ENCODE results near the gene TSPOAP1. TPM values are rescaled to one million over a fixed set of nuclear protein-coding genes. Genes with fewer than 3 reads are reported as not detected.

TSPOAP1 gene
- total and polyA plus RNA-seq, 2 of the 13 experiments (the other 11 are each of a cell fraction or from before 2014, with no cell fraction given): not detected

DNA sequence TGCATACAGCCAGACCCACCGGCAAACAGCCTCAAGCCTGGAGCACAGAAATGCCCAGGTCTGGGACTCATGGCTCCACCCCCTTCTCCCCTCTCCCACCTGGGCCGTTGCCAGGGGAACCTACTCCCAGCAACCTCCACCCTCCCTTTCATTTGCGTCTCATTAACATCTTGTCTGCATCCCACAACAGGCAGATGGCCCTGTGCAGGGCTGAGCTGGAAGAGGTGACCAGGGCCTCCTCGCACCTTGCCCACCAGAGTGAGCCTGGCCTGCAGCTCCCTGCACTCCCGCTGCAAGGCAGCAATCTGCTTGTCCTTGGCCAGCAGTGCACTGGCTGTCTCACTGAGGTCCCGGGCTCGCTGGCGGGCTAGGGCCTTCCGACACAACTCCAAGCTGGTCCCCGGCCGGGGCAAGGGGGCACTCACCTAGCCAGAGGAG lies 3.3 kb downstream of the TSPOAP1 start:
- H3K9me3 ChIP-seq (ENCODE audit: low read length): no peaks in the 10 kb centered on the region
- no TSS peak for BruUV-seq (replicated peaks)
- H3K27ac ChIP-seq (ENCODE audit: extremely low read length, insufficient read depth, low read length): no peak overlapping the region
- ATAC-seq (peak; percentile 35), FAIRE-seq (no peak), DNase-seq (ENCODE audit: low spot score) (no peak)
- no peak for TF ChIP-seq ZNF136 (CRISPR knock-in tag; IDR thresholded peaks at IDR 0.05; ENCODE audit: low read depth)
- TF ChIP-seq STAG1 (CRISPR knock-in tag; IDR thresholded peaks at IDR 0.05): 0 out of 2 replicates have a peak, but pooled peaks have one; percentile 8
- peak; percentile 29 for TF ChIP-seq ZNF883 (CRISPR knock-in tag; IDR thresholded peaks at IDR 0.05; ENCODE audit: not compliant biosample characterization)
- TF ChIP-seq ZBTB7B (CRISPR knock-in tag; IDR thresholded peaks at IDR 0.05): 0 out of 2 replicates have a peak, but pooled peaks have one; percentile 20
- no peak for TF ChIP-seq KDM5B (CRISPR knock-in tag; IDR thresholded peaks at IDR 0.05; ENCODE audit: borderline replicate concordance)
- TF ChIP-seq TP53 (CRISPR knock-in tag; conservative IDR thresholded peaks at IDR 0.05): no peak
- TF ChIP-seq, protein P1, sequence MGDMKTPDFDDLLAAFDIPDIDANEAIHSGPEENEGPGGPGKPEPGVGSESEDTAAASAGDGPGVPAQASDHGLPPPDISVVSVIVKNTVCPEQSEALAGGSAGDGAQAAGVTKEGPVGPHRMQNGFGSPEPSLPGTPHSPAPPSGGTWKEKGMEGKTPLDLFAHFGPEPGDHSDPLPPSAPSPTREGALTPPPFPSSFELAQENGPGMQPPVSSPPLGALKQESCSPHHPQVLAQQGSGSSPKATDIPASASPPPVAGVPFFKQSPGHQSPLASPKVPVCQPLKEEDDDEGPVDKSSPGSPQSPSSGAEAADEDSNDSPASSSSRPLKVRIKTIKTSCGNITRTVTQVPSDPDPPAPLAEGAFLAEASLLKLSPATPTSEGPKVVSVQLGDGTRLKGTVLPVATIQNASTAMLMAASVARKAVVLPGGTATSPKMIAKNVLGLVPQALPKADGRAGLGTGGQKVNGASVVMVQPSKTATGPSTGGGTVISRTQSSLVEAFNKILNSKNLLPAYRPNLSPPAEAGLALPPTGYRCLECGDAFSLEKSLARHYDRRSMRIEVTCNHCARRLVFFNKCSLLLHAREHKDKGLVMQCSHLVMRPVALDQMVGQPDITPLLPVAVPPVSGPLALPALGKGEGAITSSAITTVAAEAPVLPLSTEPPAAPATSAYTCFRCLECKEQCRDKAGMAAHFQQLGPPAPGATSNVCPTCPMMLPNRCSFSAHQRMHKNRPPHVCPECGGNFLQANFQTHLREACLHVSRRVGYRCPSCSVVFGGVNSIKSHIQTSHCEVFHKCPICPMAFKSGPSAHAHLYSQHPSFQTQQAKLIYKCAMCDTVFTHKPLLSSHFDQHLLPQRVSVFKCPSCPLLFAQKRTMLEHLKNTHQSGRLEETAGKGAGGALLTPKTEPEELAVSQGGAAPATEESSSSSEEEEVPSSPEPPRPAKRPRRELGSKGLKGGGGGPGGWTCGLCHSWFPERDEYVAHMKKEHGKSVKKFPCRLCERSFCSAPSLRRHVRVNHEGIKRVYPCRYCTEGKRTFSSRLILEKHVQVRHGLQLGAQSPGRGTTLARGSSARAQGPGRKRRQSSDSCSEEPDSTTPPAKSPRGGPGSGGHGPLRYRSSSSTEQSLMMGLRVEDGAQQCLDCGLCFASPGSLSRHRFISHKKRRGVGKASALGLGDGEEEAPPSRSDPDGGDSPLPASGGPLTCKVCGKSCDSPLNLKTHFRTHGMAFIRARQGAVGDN (CRISPR knock-in tag; IDR thresholded peaks at IDR 0.05): peak; percentile 45; the same call in 1 of the 2 replicates
- no peak for TF ChIP-seq ZBTB21 (CRISPR knock-in tag; IDR thresholded peaks at IDR 0.05)
- 0 out of 2 replicates have a peak, but pooled peaks have one; percentile 24 for TF ChIP-seq ZFX (CRISPR knock-in tag; IDR thresholded peaks at IDR 0.05; ENCODE audit: low read depth)
- TF ChIP-seq ZNF33B (CRISPR knock-in tag; IDR thresholded peaks at IDR 0.05): no peak
- TF ChIP-seq, protein P2, sequence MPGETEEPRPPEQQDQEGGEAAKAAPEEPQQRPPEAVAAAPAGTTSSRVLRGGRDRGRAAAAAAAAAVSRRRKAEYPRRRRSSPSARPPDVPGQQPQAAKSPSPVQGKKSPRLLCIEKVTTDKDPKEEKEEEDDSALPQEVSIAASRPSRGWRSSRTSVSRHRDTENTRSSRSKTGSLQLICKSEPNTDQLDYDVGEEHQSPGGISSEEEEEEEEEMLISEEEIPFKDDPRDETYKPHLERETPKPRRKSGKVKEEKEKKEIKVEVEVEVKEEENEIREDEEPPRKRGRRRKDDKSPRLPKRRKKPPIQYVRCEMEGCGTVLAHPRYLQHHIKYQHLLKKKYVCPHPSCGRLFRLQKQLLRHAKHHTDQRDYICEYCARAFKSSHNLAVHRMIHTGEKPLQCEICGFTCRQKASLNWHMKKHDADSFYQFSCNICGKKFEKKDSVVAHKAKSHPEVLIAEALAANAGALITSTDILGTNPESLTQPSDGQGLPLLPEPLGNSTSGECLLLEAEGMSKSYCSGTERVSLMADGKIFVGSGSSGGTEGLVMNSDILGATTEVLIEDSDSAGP (CRISPR knock-in tag; IDR thresholded peaks at IDR 0.05; ENCODE audit: borderline replicate concordance): 0 out of 2 replicates have a peak, but pooled peaks have one; percentile 15
- POLR2A ChIA-PET: interaction anchor here (1.1 to 1.6 kb wide), 4 partner anchors 12 to 92 kb away, joined by 3 to 4 read pairs (median 3); partner anchors contain the start of gene RNF43
- no peak overlapping the region for H2AFZ ChIP-seq (ENCODE audit: low read length)
- peaks cover 36% of the 10 kb centered on the region for H3K4me1 ChIP-seq (ENCODE audit: insufficient read depth, low read length)
- no peak overlapping the region for H3K9ac ChIP-seq (ENCODE audit: insufficient read depth, low read depth, low read length)
- in situ Hi-C loops (cut with HindIII; ENCODE audit: extremely low pct_ligation_motif_present, low pct_unique_long_range_greater_than_20kb): no loop called here
- no peaks in the 10 kb centered on the region for H3K79me2 ChIP-seq (ENCODE audit: insufficient read depth, low read length)
- H4K20me1 ChIP-seq (ENCODE audit: insufficient read depth, low read length): no peaks in the 10 kb centered on the region
- WGBS (ENCODE audit: low lambda C conversion rate): 39% methylated on average over 11 of the region's 11 CpGs
- no peaks in the 10 kb centered on the region for H3K36me3 ChIP-seq (replicated peaks in 1 of 2; ENCODE audit: control insufficient read depth in 1 of 2, insufficient read depth in 2 of 2, low read length in 2 of 2)
- H3K4me3 ChIP-seq (replicated peaks in 1 of 3; ENCODE audit: insufficient read depth in 1 of 3, low read depth in 2 of 3, low read length in 3 of 3): no peak overlapping the region
- H3K27me3 ChIP-seq (ENCODE audit: control insufficient read depth in 1 of 2, insufficient read depth in 2 of 2, low read length in 2 of 2): peaks cover 30 to 86% of the 10 kb centered on the region in 2 experiments
- CTCF ChIA-PET (ENCODE audit: low intra/inter-chr PET ratio, low total read pairs): interaction anchor here (0.6 kb wide), 1 partner anchor 115 kb away, joined by 3 read pairs; no protein-coding TSS in a partner anchor
- intact Hi-C loops (cut with micrococcal nuclease; ENCODE audit: unreplicated experiment): no loop called here
- H3K4me2 ChIP-seq (ENCODE audit: low read depth, low read length): no peak overlapping the region

Data from HepG2 (cell line).